GM12878 (cell line): ENCODE data around the gene EPS8. TPM values are rescaled to one million over a fixed set of nuclear protein-coding genes. Genes with fewer than 3 reads are reported as not detected.

ENCODE experiments used
- ATAC-seq: fragments of 200-7000 bp; cut with Tn5 transposase; 3 replicates; pipeline ENCODE4 v1.9.1; 2020; ENCODE audit warnings: mild to moderate bottlenecking, moderate library complexity
- BruUV-seq: library from RNA; stranded (reverse); fragments of 400-500 nt; replicated peaks from 2 replicates; lab custom pipeline; 2021; lab: Mats Ljungman, UMichigan
- CTCF ChIA-PET: fragments of 300-600 bp; sonication (Branson Sonifier 250); formaldehyde crosslinking; extraction: SDS; loops from one replicate; lab custom pipeline; 2021; ENCODE audit warnings: inconsistent platforms; lab: Yijun Ruan, JAX
- POLR2A ChIA-PET: fragments of 350-600 bp; formaldehyde crosslinking; extraction: SDS; loops from one replicate; lab custom pipeline; 2021; ENCODE audit warnings: inconsistent platforms; lab: Charles Lee
- RAD21 ChIA-PET: fragments of 300-600 bp; sonication (Branson Sonifier 250); formaldehyde crosslinking; loops from one replicate; lab custom pipeline; 2023; ENCODE audit warnings: antibody characterized with exemption; ENCODE audit not compliant: unreplicated experiment; lab: Charles Lee
- SMC1A ChIA-PET: fragments of 300-600 bp; sonication (Branson Sonifier 250); formaldehyde crosslinking; loops from one replicate; lab custom pipeline; 2023; ENCODE audit not compliant: unreplicated experiment, uncharacterized antibody; lab: Charles Lee
- DNase-seq: peaks from one replicate; pipeline ENCODE4 v3.0.0-alpha.2; 2011; ENCODE audit warnings: low read depth, low spot score
- FAIRE-seq: peaks from 3 replicates; lab custom pipeline; 2011; peaks lifted over from hg19 to GRCh38; lab: Jason Lieb, UNC
- H2AFZ ChIP-seq: 2 replicates; pipeline ENCODE4 v1.6.0; 2011; ENCODE audit warnings: low read depth, low read length, control low read depth; ENCODE audit not compliant: control insufficient read depth
- H3K27ac ChIP-seq: 2 replicates; pipeline ENCODE4 v1.5.1; 2011; ENCODE audit warnings: control low read depth; ENCODE audit not compliant: control insufficient read depth, insufficient read depth
- H3K27me3 ChIP-seq, 2 experiments: replicated peaks in 1 of 2; 2 replicates each; pipeline versions ENCODE4 v1.6.0 to v1.6.1; 2011; ENCODE audit warnings: low read length in 1 of 2; ENCODE audit not compliant: control insufficient read depth in 2 of 2, insufficient read depth in 2 of 2
- H3K36me3 ChIP-seq, 2 experiments: 2 replicates each; pipeline ENCODE4 v1.5.1; 2011; ENCODE audit warnings: low read length in 1 of 2; ENCODE audit not compliant: control insufficient read depth in 2 of 2, insufficient read depth in 2 of 2
- H3K4me1 ChIP-seq: 2 replicates; pipeline ENCODE4 v1.6.1; 2011; ENCODE audit warnings: mild to moderate bottlenecking, low read length, moderate library complexity, mixed read lengths; ENCODE audit not compliant: control insufficient read depth, insufficient read depth
- H3K4me2 ChIP-seq: 2 replicates; pipeline ENCODE4 v1.6.0; 2011; ENCODE audit warnings: control low read depth; ENCODE audit not compliant: control insufficient read depth, insufficient read depth
- H3K4me3 ChIP-seq: fragments of 200-600 bp; sonication (generic); 2 replicates; pipeline ENCODE4 v1.5.1; 2016
- H3K79me2 ChIP-seq: 2 replicates; pipeline ENCODE4 v1.6.0; 2011; ENCODE audit warnings: low read length; ENCODE audit not compliant: control insufficient read depth, insufficient read depth
- H3K9ac ChIP-seq: 2 replicates; pipeline ENCODE4 v1.8.0; 2011; ENCODE audit warnings: low read length, control low read depth, mixed read lengths; ENCODE audit not compliant: control insufficient read depth, insufficient read depth
- H3K9me3 ChIP-seq: replicated peaks from 3 replicates; pipeline ENCODE4 v1.5.1; 2011; ENCODE audit warnings: mild to moderate bottlenecking, low read length; ENCODE audit not compliant: control insufficient read depth, insufficient read depth
- H4K20me1 ChIP-seq: 2 replicates; pipeline ENCODE4 v1.6.0; 2011; ENCODE audit not compliant: control insufficient read depth, insufficient read depth
- CTCF ChIP-seq, 3 experiments: IDR thresholded peaks in 2 of 3; conservative IDR thresholded peaks in 1 of 3; 2 replicates each; pipeline ENCODE4 v1.5.1; 2011; ENCODE audit warnings: low read depth in 3 of 3, low read length in 3 of 3, mild to moderate bottlenecking in 3 of 3, control low read depth in 2 of 3, moderate library complexity in 2 of 3, inconsistent platforms in 1 of 3, mixed read lengths in 1 of 3; ENCODE audit not compliant: control insufficient read depth in 2 of 3, insufficient read depth in 1 of 3; ENCODE audit errors: extremely low read depth in 1 of 3
- JUND ChIP-seq: IDR thresholded peaks from 2 replicates; pipeline ENCODE4 v1.6.1; 2012; ENCODE audit warnings: low read depth, mild to moderate bottlenecking, low read length, improper control_type of control experiment, moderate library complexity
- MLLT1 ChIP-seq: fragments of 450-650 bp; IDR thresholded peaks from 2 replicates; pipeline ENCODE4 v1.6.1; 2016; ENCODE audit warnings: mild to moderate bottlenecking
- NFYB ChIP-seq: IDR thresholded peaks from 2 replicates; pipeline ENCODE4 v1.6.1; 2011; ENCODE audit warnings: low read depth, mild to moderate bottlenecking, low read length, improper control_type of control experiment, moderate library complexity; ENCODE audit not compliant: insufficient read depth
- POLR2AphosphoS2 ChIP-seq: IDR thresholded peaks from 2 replicates; pipeline ENCODE4 v1.6.1; 2011; ENCODE audit warnings: low read depth, mild to moderate bottlenecking, low read length, improper control_type of control experiment, moderate library complexity
- PRDM15 ChIP-seq: fragments of 450-650 bp; formaldehyde crosslinking; IDR thresholded peaks from 2 replicates; pipeline ENCODE4 v1.4.0; 2020; ENCODE audit warnings: mild to moderate bottlenecking, moderate library complexity
- RELA ChIP-seq: fragments of 450-650 bp; IDR thresholded peaks from 2 replicates; pipeline ENCODE4 v1.8.0; 2014; ENCODE audit warnings: borderline replicate concordance; ENCODE audit not compliant: partially characterized antibody
- SMAD1 ChIP-seq: fragments of 450-650 bp; IDR thresholded peaks from 2 replicates; pipeline ENCODE4 v1.6.1; 2018; ENCODE audit warnings: mild to moderate bottlenecking, low read depth; ENCODE audit not compliant: partially characterized antibody
- SP1 ChIP-seq: IDR thresholded peaks from one replicate; pipeline ENCODE4 v1.6.1; 2011; ENCODE audit warnings: low read depth, low read length
- SPI1 ChIP-seq: IDR thresholded peaks from 2 replicates; pipeline ENCODE4 v1.6.1; 2011; ENCODE audit warnings: low read depth, mild to moderate bottlenecking, low read length, moderate library complexity, borderline replicate concordance; ENCODE audit not compliant: insufficient read depth
- SRF ChIP-seq, 2 experiments: IDR thresholded peaks; 2 replicates each; pipeline ENCODE4 v1.6.1; 2011; ENCODE audit warnings: low read depth in 2 of 2, low read length in 2 of 2, mild to moderate bottlenecking in 1 of 2, moderate library complexity in 1 of 2
- ZNF274 ChIP-seq: IDR thresholded peaks from one replicate; pipeline ENCODE4 v1.8.0; 2011; ENCODE audit not compliant: insufficient read length, insufficient read depth
- WGBS: methylation state at CpG from one replicate; pipeline ENCODE4 v1.1.6; 2016; ENCODE audit warnings: low lambda C conversion rate; ENCODE audit not compliant: insufficient replicate concordance, insufficient coverage; ENCODE audit errors: missing lambda C conversion rate; 5-methylcytosine and 5-hydroxymethylcytosine counted together
- in situ Hi-C: fragments of 300-500 bp; cut with MboI; formaldehyde crosslinking; loops from 9 replicates; pipeline ENCODE4 v1.14.3; 2018; ENCODE audit warnings: mixed read lengths
- intact Hi-C: fragments of 100-400 bp; cut with micrococcal nuclease; formaldehyde crosslinking; loops from one replicate; pipeline ENCODE4 v1.14.2; 2022; ENCODE audit not compliant: unreplicated experiment
- polyA plus RNA-seq, 11 experiments: library from polyadenylated mRNA; depleted of rRNA in 4 of 11; unstranded in 6 of 11; stranded (reverse) in 5 of 11; fragments of >200 nt; fragmentation: Nextera tagmentation in 4 of 11; fragmentation: Illumina TruSeq in 1 of 11; extraction: Ambion mirVana in 4 of 11; extraction: Trizol in 1 of 11; gene quantifications; 1 replicate in 1 of 11; 2 replicates in 10 of 11; pipeline versions ENCODE4 v1.2.1 to v1.2.3, GENCODE V29; 2011 to 2016; ENCODE audit warnings: inconsistent platforms in 2 of 11, missing spikeins in 2 of 11, low read depth in 1 of 11
- total RNA-seq, 4 experiments: library from RNA; depleted of rRNA in 3 of 4; stranded (reverse); fragments of >200 nt in 3 of 4; fragmentation: Illumina TruSeq in 1 of 4; extraction: Trizol in 1 of 4; gene quantifications; 2 replicates each; pipeline versions ENCODE4 v1.2.1 to v1.2.3, GENCODE V29; 2013 to 2021

Gene EPS8
- total and polyA plus RNA-seq, 10 of the 15 experiments (the other 5 are each of a cell fraction or from before 2014, with no cell fraction given), result 1.3 to 127 (median 3.4) TPM

- Histone ChIP-seq H3K79me2 (no peaks in the 10 kb centered on the region), H2AFZ (no peak overlapping the region), H3K9ac (no peak overlapping the region), H3K36me3 (no peaks in the 10 kb centered on the region), H3K4me1 (no peaks in the 10 kb centered on the region), H4K20me1 (no peaks in the 10 kb centered on the region), H3K4me3 (no peak overlapping the region), H3K27ac (no peak overlapping the region), H3K27me3 (no peaks in the 10 kb centered on the region), H3K9me3 (no peaks in the 10 kb centered on the region), H3K4me2 (no peak overlapping the region)
- no peak for FAIRE-seq
- ChIA-PET SMC1A (interaction anchor here (0.7 to 1.7 kb wide), 3 partner anchors 10 to 88 kb away, joined by 3 to 4 read pairs (median 4); no protein-coding TSS in a partner anchor), POLR2A (no interaction called here), RAD21 (interaction anchor here (0.6 kb wide), 1 partner anchor 32 kb away, joined by 4 read pairs; no protein-coding TSS in a partner anchor), CTCF (interaction anchor here (1.6 kb wide), 1 partner anchor 34 kb away, joined by 6 read pairs; no protein-coding TSS in a partner anchor)
- BruUV-seq, result no TSS peak
- 95% methylated on average over 2 of the region's 2 CpGs for WGBS
- in situ Hi-C loops, result no loop called here
- no peak for TF ChIP-seq SPI1
- TF ChIP-seq NFYB, result no peak
- no peak for TF ChIP-seq PRDM15 (CRISPR knock-in tag)
- TF ChIP-seq RELA, result no peak
- no peak for TF ChIP-seq SP1
- TF ChIP-seq MLLT1, result no peak
- no peak for TF ChIP-seq POLR2AphosphoS2
- no peak for TF ChIP-seq SMAD1
- TF ChIP-seq CTCF (IDR thresholded peaks at IDR 0.05 in 2 of 3, conservative IDR thresholded peaks at IDR 0.05 in 1 of 3; ENCODE audit: control insufficient read depth in 2 of 3, extremely low read depth in 1 of 3, insufficient read depth in 1 of 3, low read depth in 3 of 3, low read length in 3 of 3), result no peak
- no peak for TF ChIP-seq SRF (IDR thresholded peaks at IDR 0.05; ENCODE audit: low read depth in 2 of 2, low read length in 2 of 2)
- no peak for TF ChIP-seq ZNF274
- no peak for TF ChIP-seq JUND
- DNase-seq, result no peak
- ATAC-seq, result peak; percentile 20; the same call in 2 of the 3 replicates
- intact Hi-C loops, result no loop called here
Measured at GRCh38 chr12:15767301-15767700, 21.9 kb downstream of the EPS8 start.
